Adrenal gland (tissue), 5 donors: ENCODE data around the gene CEACAM18.

ENCODE experiments used
- CTCF ChIP-seq, 6 experiments: fragments of 450-650 bp in 4 of 6; fragments of 200-600 bp in 2 of 6; sonication (generic) in 1 of 6; IDR thresholded peaks; 1 replicate in 5 of 6; 2 replicates in 1 of 6; pipeline versions ENCODE4 v1.5.1 to v1.8.0; 2016 to 2021; ENCODE audit warnings: antibody characterized with exemption in 6 of 6, mild to moderate bottlenecking in 2 of 6, moderate library complexity in 1 of 6
- POLR2A ChIP-seq, 2 donors: fragments of 450-650 bp; IDR thresholded peaks; one replicate each; pipeline ENCODE4 v1.6.1; 2017; ENCODE audit warnings: antibody characterized with exemption in 2 of 2, mild to moderate bottlenecking in 2 of 2, moderate library complexity in 1 of 2
- donor health status: DM: no; HTN: no; CAD: no.

DNA sequence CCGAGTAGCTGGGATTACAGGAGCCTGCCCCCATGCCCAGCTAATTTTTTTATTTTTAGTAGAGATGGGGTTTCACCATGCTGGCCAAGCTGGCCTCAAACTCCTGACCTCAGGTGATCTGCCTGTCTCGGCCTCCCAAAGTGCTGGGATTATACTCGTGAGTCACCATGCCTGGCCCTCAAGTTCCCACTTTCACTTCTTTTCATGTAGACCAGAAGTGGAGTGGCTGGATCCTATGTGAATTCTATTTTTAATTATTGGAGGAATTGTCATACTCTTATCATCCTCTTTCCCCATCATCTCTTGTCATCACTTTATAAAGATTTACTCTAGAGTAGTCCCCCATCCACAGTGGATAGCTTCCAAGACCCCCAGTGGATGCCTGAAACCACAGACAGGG, 48.1 kb upstream of the CEACAM18 start:
- no peak for TF ChIP-seq CTCF (IDR thresholded peaks at IDR 0.05)
- no peak for TF ChIP-seq POLR2A (IDR thresholded peaks at IDR 0.05)
